Measurements from ENCODE around the gene NOP14. TPM values are rescaled to one million over a fixed set of nuclear protein-coding genes. Genes with fewer than 3 reads are reported as not detected.

Gene NOP14
- total RNA-seq, 1 experiment from 2014 or later = 50.1 TPM

DNA sequence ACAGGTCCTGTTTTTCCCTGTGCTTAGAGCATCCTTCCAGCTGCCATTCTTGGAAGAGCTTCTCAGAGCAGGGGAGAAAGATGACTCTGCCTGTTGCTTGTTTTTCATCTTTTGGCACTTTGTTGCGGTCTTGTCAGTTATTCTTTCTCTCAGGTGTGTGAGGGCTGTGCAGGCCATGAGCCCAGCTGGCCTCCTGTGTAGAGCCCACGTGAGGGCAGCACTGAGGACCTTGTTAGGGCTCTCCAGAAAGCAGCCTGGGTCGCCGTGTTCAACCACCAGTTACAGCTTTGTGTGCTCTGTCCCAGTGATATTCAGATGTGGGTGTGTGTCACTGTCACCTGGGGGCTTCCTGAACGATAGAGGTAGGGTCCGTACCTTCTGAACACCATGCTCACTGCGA, 52.8 kb downstream of the NOP14 start:
- H3K4me1 ChIP-seq (ENCODE audit: insufficient read depth, low read length) = no peaks in the 10 kb centered on the region
- H2BK5ac ChIP-seq (ENCODE audit: insufficient read length, low read length) = no peak overlapping the region
- H3K56ac ChIP-seq (ENCODE audit: insufficient read length, low read depth, low read length) = no peak overlapping the region
- H3K4me2 ChIP-seq (ENCODE audit: insufficient read depth, insufficient read length, low read length) = no peak overlapping the region
- no peak overlapping the region for H4K91ac ChIP-seq (ENCODE audit: insufficient read length, low read depth, low read length)
- no peak overlapping the region for H3K9ac ChIP-seq (ENCODE audit: extremely low read depth, insufficient read length, low read length)
- H2BK20ac ChIP-seq (ENCODE audit: low read depth, low read length, poor library complexity, severe bottlenecking) = no peak overlapping the region
- no peaks in the 10 kb centered on the region for H4K20me1 ChIP-seq (ENCODE audit: control insufficient read depth, insufficient read depth, insufficient read length)
- H3K27me3 ChIP-seq (ENCODE audit: insufficient read depth, low read length) = no peaks in the 10 kb centered on the region
- Mint-ChIP-seq H3K4me3 (no peak overlapping the region), H3K36me3 (ENCODE audit: insufficient read depth in 1 of 3, low read depth in 3 of 3) (peaks cover 37 to 93% (median 80%) of the 10 kb centered on the region in 3 experiments; a peak in 6 of 7 replicates), H3K27ac (peak overlapping the region in 2 of 3 experiments; percentile 83 to 90; a peak in 3 of 7 replicates), H3K9me3 (no peaks in the 10 kb centered on the region), H3K27me3 (ENCODE audit: low read depth) (no peaks in the 10 kb centered on the region), H3K4me1 (no peaks in the 10 kb centered on the region)
- no peaks in the 10 kb centered on the region for H3K79me2 ChIP-seq (ENCODE audit: insufficient read depth, low read length)
- H4K5ac ChIP-seq (ENCODE audit: insufficient read length, low read depth, low read length) = no peak overlapping the region
- H3K4ac ChIP-seq (ENCODE audit: low read depth, low read length) = no peak overlapping the region
- H3K18ac ChIP-seq (ENCODE audit: insufficient read length, low read depth, low read length) = no peak overlapping the region
- H3K23ac ChIP-seq (ENCODE audit: insufficient read length, low read depth, low read length) = no peak overlapping the region
- H3K27ac ChIP-seq (ENCODE audit: insufficient read length, low read depth, low read length) = no peak overlapping the region
- H3T11ph ChIP-seq (ENCODE audit: low read length) = no peak overlapping the region
- H4K8ac ChIP-seq (replicated peaks; ENCODE audit: insufficient read length, low read depth, low read length) = no peak overlapping the region
- H3K79me1 ChIP-seq (ENCODE audit: insufficient read depth, low read depth, low read length, poor library complexity, severe bottlenecking) = no peaks in the 10 kb centered on the region
- no peak overlapping the region for H2AK5ac ChIP-seq (ENCODE audit: insufficient read length, low read length)
- H3K14ac ChIP-seq (ENCODE audit: insufficient read depth, low read length) = no peak overlapping the region
- H3K9me3 ChIP-seq (ENCODE audit: control insufficient read depth, low read depth, low read length) = no peaks in the 10 kb centered on the region
- no peak overlapping the region for H2BK120ac ChIP-seq (ENCODE audit: low read depth, low read length, poor library complexity, severe bottlenecking)
- TF ChIP-seq CTCF (conservative IDR thresholded peaks at IDR 0.05) = peak; percentile 53
- no peak for DNase-seq
- no CpG with 5 or more reads among the region's 7 CpGs for WGBS (ENCODE audit: extremely low coverage, insufficient read length, low lambda C conversion rate)
- no peak overlapping the region for H2BK12ac ChIP-seq (ENCODE audit: insufficient read length, low read depth, low read length)
- H3K23me2 ChIP-seq (ENCODE audit: insufficient read length, low read depth, low read length, poor library complexity, severe bottlenecking) = no peaks in the 10 kb centered on the region
- no peak overlapping the region for H2BK15ac ChIP-seq (ENCODE audit: low read depth, low read length)
- no peak overlapping the region for H2AFZ ChIP-seq (ENCODE audit: low read length)

All from H9 (cell line).